LNCaP clone FGC (cell line): ENCODE results near the gene SORD.

Experiments used
- DNase-seq: peaks from one replicate; pipeline ENCODE4 v3.0.0-alpha.2; 2011; ENCODE audit warnings: low read depth
- H3K4me3 ChIP-seq: 2 replicates; pipeline ENCODE4 v1.5.1; 2011; ENCODE audit warnings: mild to moderate bottlenecking, low read depth, low read length, control low read depth
- CTCF ChIP-seq: IDR thresholded peaks from 2 replicates; pipeline ENCODE4 v1.5.1; 2012; ENCODE audit warnings: mild to moderate bottlenecking; ENCODE audit not compliant: control insufficient read depth, insufficient read depth; ENCODE audit errors: extremely low read depth

The SORD gene

GRCh38 chr15:45114076-45114750, 91.2 kb downstream of the SORD start, which contains the start of the genes DUOX2 and DUOXA2:
Gene DUOX2, minus strand, starts transcription at chr15:45114172. Its CDS starts 761 bp downstream, at chr15:45113411.
Gene DUOXA2, plus strand, starts transcription at chr15:45114326. Its CDS starts 280 bp downstream, at chr15:45114606.
- no peak for DNase-seq

GRCh38 chr15:45114751-45115085, 91.7 kb downstream of the SORD start:
- H3K4me3 ChIP-seq = no peak overlapping the region
- DNase-seq = no peak
- no peak for TF ChIP-seq CTCF

More at GRCh38 chr15:45114076-45114750, 91.2 kb downstream of the SORD start, which contains the start of the genes DUOX2 and DUOXA2:
- TF ChIP-seq CTCF = no peak
- H3K4me3 ChIP-seq = no peak within 1 kb of the TSS

- H3K4me3 ChIP-seq = no peak overlapping the region
- no peak for DNase-seq
- TF ChIP-seq CTCF = no peak
These were observed 92.4 kb downstream of the SORD start for GRCh38 chr15:45115312-45115820.

GRCh38 chr15:45116006-45116481, 93.0 kb downstream of the SORD start:
- TF ChIP-seq CTCF = no peak
- no peak for DNase-seq
- no peak overlapping the region for H3K4me3 ChIP-seq

- no peak for DNase-seq
- H3K4me3 ChIP-seq = no peak overlapping the region
- TF ChIP-seq CTCF = no peak
These were observed 93.7 kb downstream of the SORD start for GRCh38 chr15:45116482-45117307.

- TF ChIP-seq CTCF = no peak
- no peak for DNase-seq
- H3K4me3 ChIP-seq = no peak overlapping the region
These were observed 94.5 kb downstream of the SORD start for GRCh38 chr15:45117308-45118130.
